ENCODE results near the gene NUBPL.
"Not testable (repeated sequence)": the region's sequence is repeated elsewhere in the genome, so short reads cannot be mapped to it uniquely, and the experiment has no call there.

NUBPL gene

DNA sequence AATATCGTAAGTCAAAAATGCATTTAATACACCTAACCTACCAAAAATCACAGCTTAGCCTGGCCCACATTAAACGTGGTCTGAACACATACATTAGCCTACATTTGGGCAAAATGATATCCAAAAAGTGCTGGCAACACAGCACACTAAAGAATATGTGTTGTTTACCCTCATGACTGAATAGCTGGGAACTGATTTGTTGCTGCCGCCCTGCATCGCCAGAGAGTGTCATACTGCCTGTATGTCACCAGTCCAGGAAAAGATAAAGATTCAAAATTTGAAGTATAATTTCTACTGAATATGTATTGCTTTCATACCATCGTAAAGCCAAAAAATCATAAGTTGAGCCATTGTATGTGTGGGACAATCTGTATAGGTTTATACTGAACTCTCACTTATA, 157.8 kb downstream of the NUBPL start:
- in situ Hi-C loops (cut with MboI; ENCODE audit: low sequenced_read_pairs) = no loop called here

DNA sequence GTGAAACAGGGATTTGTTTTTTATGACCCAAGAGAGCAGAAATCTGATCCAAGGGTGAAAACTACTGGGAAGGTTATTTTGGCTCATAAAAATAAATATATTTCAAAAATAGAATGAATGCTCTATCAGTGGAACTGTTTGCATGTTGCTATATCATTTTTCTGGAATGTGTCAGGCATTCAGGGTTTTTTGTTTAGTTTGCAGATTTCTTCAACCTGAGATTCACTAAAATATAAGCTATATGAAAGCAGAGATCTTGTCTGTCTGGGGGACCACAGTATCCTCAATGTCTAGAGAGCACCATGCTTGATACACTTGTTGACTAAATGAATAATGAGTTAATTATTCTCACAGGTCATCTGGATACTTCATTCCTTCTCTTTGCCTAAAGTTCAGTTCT, 165.1 kb downstream of the NUBPL start:
- in situ Hi-C loops (cut with MboI; ENCODE audit: low sequenced_read_pairs) = no loop called here

DNA sequence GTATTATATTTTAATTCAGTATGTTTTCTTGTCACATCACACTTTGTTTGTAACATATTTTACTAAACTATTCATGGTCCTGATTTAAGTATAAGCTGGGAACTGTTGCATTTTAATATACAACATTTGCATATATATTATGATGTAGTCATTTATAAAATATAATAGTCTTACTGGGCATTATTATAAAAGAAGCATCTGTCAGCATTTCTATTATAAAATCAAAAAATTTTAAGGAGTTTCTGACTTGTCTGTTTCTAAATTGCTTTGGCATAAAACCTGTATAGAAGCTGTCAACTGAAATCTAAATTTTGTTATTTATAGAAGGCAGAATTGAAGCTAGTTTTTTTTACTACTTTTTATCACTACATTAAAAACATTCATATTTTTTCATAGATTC, 166.6 kb downstream of the NUBPL start:
- in situ Hi-C loops (cut with MboI; ENCODE audit: low sequenced_read_pairs) = no loop called here

DNA sequence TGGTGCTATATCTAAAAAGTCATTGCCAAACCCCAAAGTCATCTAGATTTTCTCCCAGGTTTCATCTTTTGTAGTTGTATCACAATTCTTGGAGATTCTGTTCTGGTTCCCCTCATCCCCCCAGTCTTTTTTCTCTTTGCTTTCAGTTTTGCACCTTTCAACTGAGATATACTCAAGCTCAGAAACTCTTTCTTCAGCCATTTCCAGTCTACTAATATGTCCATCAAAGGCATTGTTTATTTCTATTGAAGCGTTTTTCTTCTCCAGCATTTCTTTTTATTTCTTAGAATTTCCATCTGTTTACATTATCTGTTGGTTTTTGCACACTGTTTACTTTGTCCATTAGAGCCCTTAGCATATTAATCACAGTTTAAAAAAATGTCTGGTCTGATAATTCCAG, 179.5 kb downstream of the NUBPL start:
- in situ Hi-C loops (cut with MboI; ENCODE audit: low sequenced_read_pairs) = no loop called here

DNA sequence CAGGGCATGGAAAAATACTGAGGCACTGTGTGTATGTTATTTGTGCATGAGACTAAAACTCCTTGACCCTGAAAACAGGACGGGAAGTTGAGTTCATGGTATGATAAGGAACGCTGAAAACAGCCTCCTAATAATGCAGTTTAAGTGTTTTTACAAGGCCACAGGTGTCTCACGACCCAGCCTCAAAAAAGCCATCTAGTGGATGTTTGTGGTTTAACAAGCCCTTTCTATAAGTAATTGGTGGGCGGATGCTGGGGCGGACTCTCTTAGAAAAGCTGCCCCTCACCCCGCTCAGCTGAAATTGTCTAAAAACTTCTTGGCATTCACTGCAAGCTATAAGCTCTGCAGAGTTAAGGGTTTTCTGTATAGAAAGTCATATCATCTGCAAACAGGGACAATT, 184.5 kb downstream of the NUBPL start:
- in situ Hi-C loops (cut with MboI; ENCODE audit: low sequenced_read_pairs) = no loop called here

DNA sequence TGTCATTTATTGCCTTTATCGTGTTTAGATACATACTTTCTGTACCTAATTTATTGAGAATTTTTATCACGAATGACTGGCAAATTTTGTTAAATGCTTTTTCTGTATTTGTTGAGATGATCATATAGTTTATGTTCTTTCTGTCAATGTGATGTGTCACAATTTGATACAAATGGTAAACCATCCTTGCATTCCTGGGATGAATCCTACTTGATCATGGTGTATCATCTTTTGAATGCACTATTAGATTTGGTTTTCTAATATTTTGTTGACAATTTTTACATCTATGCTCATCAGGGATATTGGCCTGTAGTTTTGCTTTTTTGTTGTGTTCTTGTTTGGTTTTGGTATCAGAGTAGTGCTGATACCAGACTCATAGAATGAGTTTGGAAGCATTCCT, 185.1 kb downstream of the NUBPL start:
- in situ Hi-C loops (cut with MboI; ENCODE audit: low sequenced_read_pairs) = no loop called here

DNA sequence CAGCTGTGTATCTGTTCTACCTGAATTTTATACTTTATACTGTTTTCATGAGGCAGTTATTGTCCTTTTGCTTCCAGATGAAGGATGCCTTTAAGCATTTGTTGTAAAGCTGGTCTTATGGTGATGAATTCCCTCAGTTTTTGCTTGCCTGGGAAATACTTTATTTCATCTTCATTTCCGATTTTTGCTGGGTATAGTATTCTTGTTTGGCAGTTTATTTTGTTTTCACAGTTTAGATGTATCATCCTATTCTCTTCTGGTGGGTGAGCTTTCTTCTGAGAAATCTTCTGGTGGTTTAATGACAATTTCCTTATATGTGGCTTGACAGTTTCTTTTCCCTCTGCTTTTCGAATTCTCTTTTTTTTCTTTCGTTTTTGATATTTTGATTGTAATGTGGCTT, 188.1 kb downstream of the NUBPL start:
- in situ Hi-C loops (cut with MboI; ENCODE audit: low sequenced_read_pairs) = no loop called here

DNA sequence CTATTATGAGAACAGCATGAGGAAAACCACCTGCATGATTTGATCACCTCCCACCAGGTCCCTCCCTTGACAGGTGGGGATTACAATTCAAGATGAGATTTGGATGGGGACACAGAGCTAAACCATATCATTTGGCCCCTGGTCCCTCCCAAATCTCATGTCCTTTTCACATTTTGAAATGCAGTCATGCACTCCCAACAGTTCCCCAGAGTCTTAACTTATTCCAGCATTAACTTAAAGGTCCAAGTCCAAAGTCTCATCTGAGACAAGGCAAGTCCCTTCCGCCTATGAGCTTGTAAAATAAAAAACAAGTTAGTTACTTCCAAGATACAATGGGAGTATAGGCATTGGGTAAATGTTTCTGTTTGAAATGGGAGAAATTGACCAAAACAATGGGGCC, 189.8 kb downstream of the NUBPL start:
- in situ Hi-C loops (cut with MboI; ENCODE audit: low sequenced_read_pairs) = not testable (repeated sequence)

DNA sequence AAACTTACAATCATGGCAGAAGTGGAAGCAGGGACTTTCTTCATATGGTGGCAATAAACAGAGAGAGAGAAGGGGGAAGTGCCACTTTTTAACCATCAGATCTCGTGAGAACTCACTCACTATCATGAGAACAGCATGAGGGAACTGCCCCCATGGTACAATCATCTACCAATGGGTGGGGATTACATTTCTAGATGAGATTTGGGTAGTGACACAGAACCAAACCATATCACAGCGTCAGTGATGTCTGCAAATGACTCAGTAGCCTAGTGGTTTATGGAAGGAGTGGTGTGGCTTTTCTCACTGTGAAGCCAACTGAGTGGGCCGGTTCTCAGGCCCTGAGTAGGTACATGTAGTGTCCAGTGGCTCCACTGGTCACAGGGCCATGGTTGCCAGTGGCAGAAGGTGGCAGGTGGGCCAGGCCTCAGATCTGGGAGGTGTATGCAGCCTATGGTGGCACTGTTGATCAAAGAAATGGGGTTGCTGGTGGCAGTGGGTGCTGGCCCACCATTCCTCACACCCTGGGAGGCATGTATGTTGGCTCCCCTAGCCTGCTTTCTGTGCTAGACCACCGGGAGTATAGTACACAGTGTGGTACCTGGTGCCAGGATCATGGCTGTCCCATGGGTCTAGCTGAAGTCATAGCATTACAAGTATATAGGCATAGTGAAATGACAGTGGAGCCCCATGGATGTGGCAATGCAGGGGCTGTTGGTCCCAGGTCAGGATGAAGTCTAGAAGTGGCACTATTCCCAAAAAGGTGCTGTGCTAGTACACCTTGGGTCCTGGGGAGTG, 191.9 kb downstream of the NUBPL start:
- in situ Hi-C loops (cut with MboI; ENCODE audit: low sequenced_read_pairs) = no loop called here

DNA sequence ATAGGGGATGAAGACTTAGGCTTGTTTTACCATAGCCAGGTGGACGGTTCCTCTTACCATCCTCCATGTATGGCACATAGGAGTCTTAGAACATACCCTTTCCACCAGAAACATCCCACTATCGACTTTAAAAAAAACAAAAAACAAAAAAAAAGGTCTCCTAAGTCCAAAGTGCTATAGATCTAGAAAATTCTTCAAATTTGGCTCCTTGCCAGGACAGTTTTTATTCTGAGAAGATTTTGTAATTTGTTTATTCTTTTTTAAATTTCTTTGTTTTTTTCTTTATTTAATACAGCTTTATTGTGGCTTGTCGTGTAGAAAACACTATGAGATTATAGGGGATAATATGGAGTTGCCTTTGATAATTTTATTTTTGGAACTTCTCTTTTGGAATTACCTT, 197.7 kb downstream of the NUBPL start:
- in situ Hi-C loops (cut with MboI; ENCODE audit: low sequenced_read_pairs) = no loop called here

DNA sequence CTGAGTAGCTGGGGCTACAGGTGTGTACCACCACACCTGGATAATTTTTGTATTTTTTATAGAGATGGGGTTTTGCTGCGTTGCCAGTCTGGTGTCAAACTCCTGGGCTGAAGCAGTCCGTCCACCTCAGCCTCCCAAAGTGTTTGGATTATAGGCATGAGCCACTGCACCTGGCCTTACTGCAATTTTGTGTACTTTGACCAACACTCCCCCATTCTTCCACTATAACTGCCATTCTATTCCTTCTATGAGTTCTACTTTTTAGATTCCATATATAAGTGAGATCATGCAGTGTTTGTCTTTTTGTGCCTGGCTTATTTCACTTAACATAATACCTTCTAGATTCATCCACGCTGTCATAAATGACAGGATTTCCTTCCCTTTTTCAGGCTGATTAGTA, 199.1 kb downstream of the NUBPL start:
- in situ Hi-C loops (cut with MboI; ENCODE audit: low sequenced_read_pairs) = no loop called here

DNA sequence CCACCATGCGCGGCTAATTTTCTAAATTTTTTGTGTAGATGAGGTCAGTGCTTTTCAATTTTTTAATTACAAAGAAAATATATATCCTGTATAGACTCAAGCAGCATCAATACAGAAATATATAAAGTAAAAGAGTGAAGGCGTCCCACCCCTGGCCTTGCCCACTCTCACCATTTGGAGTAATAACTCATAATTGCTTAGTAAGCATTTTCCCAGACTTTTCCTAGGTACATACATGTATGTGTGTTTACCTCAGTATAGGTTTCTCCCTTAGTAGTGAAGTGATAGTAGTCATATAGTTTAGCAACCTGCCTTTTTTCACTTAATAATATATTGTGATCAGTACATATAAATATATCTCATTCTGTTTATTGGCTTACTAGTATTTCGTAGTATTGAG, 200.1 kb downstream of the NUBPL start:
- in situ Hi-C loops (cut with MboI; ENCODE audit: low sequenced_read_pairs) = no loop called here

DNA sequence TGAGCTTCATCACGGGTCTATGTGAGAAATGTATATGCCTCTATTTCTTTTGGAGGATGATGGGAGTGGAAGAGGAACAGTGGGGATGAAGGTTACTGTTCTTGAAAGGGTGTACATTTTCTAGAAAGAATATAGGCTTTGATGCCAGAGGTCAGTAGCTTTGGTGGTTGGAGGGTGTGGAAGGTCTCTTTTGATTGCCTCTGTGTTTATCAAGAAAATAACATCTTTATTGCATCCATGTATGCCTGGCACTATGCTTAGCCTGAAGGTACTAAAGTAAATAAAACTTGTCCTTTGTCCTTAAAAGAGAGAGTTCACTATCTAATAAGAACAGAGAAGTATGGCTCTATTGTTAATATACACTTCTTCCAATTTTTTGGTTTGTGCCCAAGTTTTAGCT, 201.8 kb downstream of the NUBPL start:
- in situ Hi-C loops (cut with MboI; ENCODE audit: low sequenced_read_pairs) = no loop called here

DNA sequence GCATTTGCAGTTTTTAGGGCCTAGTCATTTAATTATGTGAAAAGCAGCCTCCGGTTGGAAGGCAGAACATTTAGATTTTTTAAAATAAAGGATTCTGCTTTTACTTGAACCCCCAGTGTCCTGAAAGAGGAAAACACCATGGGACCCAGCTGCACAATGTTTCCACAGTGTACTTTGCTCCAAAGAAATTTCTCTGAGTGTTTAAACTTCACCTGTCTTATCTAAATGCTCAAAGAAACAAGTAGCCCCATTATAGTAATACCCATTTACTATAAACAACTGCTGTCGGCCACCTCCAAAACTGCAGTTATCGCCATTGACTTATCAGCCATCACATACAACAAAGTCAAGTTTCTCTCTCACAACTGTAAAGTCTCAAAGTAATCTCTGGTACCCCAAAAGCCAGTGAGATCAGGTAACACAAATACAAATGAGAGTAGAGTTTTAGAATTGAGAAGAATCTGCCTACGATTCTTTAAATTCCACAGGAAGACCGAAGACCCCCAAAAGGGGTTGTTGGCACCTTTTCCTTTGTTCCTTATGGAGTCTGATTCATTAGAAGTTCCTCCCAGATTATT, 205.2 kb downstream of the NUBPL start:
- in situ Hi-C loops (cut with MboI; ENCODE audit: low sequenced_read_pairs) = no loop called here

DNA sequence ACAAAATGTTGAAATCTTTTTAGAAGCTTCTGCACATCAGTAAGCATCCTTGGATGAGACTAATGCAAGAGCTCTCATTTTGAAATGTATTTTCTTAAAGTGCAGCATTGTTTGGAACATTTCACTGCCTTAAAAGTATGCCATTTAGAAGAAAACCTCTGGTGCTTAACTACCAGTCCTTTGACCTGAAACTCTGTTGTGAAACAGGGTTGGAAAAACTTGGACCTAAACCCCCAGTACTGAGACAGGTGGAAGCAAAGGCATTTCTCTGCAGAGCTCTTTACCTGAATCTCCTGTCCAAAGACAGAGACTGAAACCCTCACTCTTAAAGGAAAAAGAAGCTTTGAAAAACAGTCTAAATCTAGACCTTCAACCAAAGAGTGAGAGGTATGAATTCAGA, 207.2 kb downstream of the NUBPL start:
- in situ Hi-C loops (cut with MboI; ENCODE audit: low sequenced_read_pairs) = no loop called here

DNA sequence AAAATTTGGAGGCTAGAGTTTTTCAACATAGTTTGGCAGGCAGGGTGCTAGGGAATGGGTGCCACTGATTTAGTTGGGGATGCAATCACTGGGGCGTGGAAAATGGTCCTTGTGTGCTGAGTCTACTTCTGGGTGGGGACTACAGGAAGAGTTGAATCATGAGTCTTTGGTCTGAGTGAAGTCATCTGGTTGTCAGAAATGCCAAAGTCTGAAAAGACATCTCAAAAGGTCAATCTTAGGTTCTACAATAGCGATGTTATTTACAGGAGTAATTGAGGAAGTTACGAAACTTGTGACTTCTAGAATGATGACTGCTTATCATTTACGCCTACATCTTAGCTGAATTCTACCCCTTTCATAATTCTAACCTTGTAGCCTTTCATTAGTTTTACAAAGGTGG, 209.1 kb downstream of the NUBPL start:
- in situ Hi-C loops (cut with MboI; ENCODE audit: low sequenced_read_pairs) = no loop called here

DNA sequence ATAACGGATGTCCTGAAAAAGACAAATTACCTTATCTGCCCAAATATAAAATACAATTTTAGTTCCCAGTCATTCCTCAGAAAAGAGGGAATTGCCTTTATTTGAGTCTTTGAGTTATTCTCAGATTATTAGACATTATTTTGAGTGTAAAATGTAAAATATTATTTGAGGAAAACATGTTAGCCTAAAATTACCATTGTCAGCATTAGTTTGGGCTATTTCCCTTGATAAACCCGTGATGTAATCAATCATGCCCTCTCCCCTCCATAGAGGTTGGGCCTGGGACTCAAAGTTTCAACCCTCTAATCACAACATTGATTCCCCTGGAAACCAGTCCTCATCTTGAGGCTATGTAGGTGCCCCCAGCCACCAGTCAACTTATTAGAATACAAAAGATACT, 213.4 kb downstream of the NUBPL start:
- in situ Hi-C loops (cut with MboI; ENCODE audit: low sequenced_read_pairs) = no loop called here

DNA sequence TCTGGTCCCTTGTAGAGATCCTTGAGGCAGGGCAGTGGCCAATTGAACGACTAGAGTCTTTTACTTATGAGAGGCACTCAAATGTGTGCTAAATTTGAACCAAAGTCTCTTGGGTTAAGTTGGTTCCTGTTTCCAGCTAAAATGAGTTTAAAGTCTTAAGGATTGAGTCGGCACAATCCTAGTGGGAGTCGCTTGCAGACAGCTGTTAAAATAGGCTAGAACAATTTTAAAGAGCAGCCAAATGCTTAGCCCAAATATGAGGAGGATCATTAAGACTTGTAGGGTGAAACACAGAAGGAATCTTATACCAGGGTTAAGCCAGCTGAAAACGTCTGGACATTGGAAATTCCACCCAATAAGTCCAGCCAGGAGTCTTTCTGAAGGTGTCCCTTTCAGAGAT, 216.1 kb downstream of the NUBPL start:
- in situ Hi-C loops (cut with MboI; ENCODE audit: low sequenced_read_pairs) = no loop called here

DNA sequence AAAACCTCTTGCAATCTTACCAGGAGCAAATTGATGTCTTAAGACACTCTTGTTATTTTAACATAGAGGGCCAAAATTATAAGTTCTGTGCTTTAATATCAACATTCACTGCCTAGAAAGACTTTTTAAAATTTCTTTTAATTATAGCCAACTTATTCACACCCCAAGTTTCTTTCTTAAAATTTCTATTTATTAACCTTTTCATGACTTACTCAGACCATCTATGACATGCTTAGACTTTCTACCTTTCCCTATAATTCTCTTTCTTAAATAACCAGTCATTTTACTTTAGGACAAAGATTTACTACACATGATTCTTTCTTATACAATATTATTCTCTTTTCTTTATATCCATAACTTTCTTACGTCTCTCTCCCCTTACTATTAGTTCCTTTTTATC, 220.4 kb downstream of the NUBPL start:
- in situ Hi-C loops (cut with MboI; ENCODE audit: low sequenced_read_pairs) = no loop called here

DNA sequence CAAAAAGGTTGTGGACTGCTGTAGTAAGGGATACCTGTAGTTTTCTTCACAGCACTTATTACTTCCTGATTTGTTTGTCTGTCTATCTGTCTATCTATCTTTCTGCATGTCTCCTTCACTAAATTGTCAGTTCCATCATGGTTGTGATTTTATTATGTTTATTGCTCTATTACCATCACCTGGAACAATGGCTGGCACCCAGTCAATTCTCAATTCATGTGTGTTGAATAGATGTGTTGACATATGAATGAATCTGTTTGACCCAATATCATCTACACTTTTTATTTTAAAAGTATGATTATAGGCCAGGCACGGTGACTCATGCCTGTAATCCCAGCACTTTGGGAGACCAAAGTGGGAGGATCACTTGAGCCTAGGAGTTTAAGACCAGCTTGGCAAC, 224.4 kb downstream of the NUBPL start:
- in situ Hi-C loops (cut with MboI; ENCODE audit: low sequenced_read_pairs) = no loop called here

DNA sequence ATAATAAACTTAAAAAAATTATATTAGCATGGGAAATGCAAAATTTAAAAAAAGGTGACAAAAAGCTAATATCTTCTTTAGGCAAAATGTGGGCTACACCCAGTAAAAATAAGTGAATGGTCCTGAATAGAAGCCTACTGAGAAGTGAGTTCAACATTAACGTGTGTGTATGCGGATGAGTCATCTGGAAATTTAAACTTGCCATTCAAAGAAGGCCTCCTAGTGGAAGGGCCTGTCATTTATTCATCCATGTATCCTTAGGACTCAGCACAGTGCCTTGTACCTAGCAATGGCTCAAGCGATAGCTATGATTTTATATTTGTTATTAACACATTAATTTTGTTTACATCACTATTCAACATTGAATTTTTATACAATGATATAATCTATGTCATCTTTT, 226.2 kb downstream of the NUBPL start:
- in situ Hi-C loops (cut with MboI; ENCODE audit: low sequenced_read_pairs) = no loop called here

DNA sequence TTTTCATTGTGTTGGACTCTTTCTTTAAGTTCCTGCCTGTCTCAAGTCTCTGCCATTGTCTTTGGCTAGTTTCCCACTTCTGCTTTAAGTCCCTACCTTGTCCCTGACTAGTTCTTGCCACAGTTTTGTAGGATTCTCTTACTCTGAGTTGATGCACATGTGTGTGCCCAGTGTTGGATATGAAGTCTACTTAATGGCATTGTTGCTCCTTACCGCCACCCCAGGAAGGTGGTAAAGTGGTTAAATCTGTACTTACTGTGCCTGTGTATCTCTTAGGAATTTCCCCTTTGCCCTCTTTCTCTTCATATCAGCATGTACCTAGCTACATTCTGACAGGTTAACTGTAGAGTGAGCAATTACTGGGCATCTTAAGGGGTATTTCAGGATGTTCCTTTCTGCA, 227.1 kb downstream of the NUBPL start:
- in situ Hi-C loops (cut with MboI; ENCODE audit: low sequenced_read_pairs) = no loop called here

DNA sequence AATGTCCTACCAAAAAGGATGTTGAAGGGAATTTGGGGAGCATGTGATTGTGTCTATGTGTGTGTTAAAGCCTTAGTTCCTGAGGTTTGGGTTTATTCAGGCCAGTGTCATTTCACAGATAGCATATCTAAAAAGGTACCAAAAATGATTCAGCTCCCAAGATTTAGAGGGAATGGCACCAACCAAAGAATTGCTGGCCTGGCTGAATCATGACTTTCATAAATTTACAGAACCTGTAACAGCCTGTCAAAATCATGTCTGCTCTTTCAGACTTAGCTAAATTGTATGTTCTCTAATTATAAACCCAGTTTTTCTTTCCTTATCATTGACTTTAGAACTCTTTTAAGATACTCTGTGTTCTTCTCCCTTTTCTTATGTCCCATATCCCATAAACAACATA, 231.5 kb downstream of the NUBPL start:
- in situ Hi-C loops (cut with MboI; ENCODE audit: low sequenced_read_pairs) = no loop called here
